ENCODE results near the gene RPH3AL. TPM values are rescaled to one million over a fixed set of nuclear protein-coding genes. Genes with fewer than 3 reads are reported as not detected.
"Not testable (repeated sequence)": the region's sequence is repeated elsewhere in the genome, so short reads cannot be mapped to it uniquely, and the experiment has no call there.

Gene RPH3AL
- total and polyA plus RNA-seq, 10 donors: 4.8 to 182 (median 49.1) TPM

- peak overlapping the region in 1 of 8 donors; percentile 34 for H3K27ac ChIP-seq
- peak; percentile 42 for DNase-seq
- WGBS, 5 donors: 87 to 93% (median 89%) methylated on average over 6 of the region's 6 CpGs
- H3K4me1 ChIP-seq: peaks cover 0 to 20% (median 8%) of the 10 kb centered on the region in 6 donors
- H3K4me3 ChIP-seq: no peak overlapping the region
- intact Hi-C loops (cut with DNase I; ENCODE audit: low total_unique reads): no loop called here
- no peak for TF ChIP-seq POLR2A (IDR thresholded peaks at IDR 0.05)
- TF ChIP-seq CTCF (IDR thresholded peaks at IDR 0.05 in 8 of 11, conservative IDR thresholded peaks at IDR 0.05 in 3 of 11): no peak
- TF ChIP-seq POLR2AphosphoS5 (IDR thresholded peaks at IDR 0.05): peak in 1 of 3 donors; percentile 10
- H3K9me3 ChIP-seq: peaks cover 0 to 11% (median 0%) of the 10 kb centered on the region in 8 donors
- H3K27me3 ChIP-seq (replicated peaks in 1 of 7): peaks cover 0 to 6% (median 0%) of the 10 kb centered on the region in 7 donors
- peaks cover 0 to 7% (median 0%) of the 10 kb centered on the region in 6 donors for H3K36me3 ChIP-seq
These were observed 146.8 kb downstream of the RPH3AL start for GRCh38 chr17:205817-206216.

GRCh38 chr17:205148-205669 is 147.4 kb downstream of the RPH3AL start:
- Histone ChIP-seq H3K9me3 (peaks cover 0 to 11% (median 0%) of the 10 kb centered on the region in 8 donors), H3K36me3 (peaks cover 0 to under 1% (median 0%) of the 10 kb centered on the region in 6 donors), H3K27ac (peak overlapping the region in 6 of 8 donors; percentile 6 to 60 (median 32)), H3K4me3 (no peak overlapping the region), H3K27me3 (replicated peaks in 1 of 7) (peaks cover 0 to 11% (median 0%) of the 10 kb centered on the region in 7 donors), H3K4me1 (peaks cover 0 to 26% (median 11%) of the 10 kb centered on the region in 6 donors)
- intact Hi-C loops (cut with DNase I; ENCODE audit: low total_unique reads): no loop called here
- TF ChIP-seq POLR2AphosphoS5 (IDR thresholded peaks at IDR 0.05) (peak; percentile 37 to 72 (median 56)), CTCF (IDR thresholded peaks at IDR 0.05 in 8 of 11, conservative IDR thresholded peaks at IDR 0.05 in 3 of 11) (no peak)
- DNase-seq: peak; percentile 67
- 33 to 57% (median 49%) methylated on average over 9 to 10 of the region's 10 CpGs for WGBS, 5 donors

GRCh38 chr17:204427-205147 is 148.0 kb downstream of the RPH3AL start:
- no peak overlapping the region for H3K4me3 ChIP-seq
- TF ChIP-seq POLR2AphosphoS5 (IDR thresholded peaks at IDR 0.05) (peak in 1 of 3 donors; percentile 18), CTCF (IDR thresholded peaks at IDR 0.05 in 8 of 11, conservative IDR thresholded peaks at IDR 0.05 in 3 of 11) (no peak), POLR2A (IDR thresholded peaks at IDR 0.05) (no peak)
- peaks cover 0 to 32% (median 14%) of the 10 kb centered on the region in 6 donors for H3K4me1 ChIP-seq
- peak overlapping the region in 6 of 8 donors; percentile 6 to 60 (median 32) for H3K27ac ChIP-seq
- 47 to 65% (median 56%) methylated on average over 11 of the region's 11 CpGs for WGBS, 5 donors
- peaks cover 0 to 15% (median 0%) of the 10 kb centered on the region in 7 donors for H3K27me3 ChIP-seq (replicated peaks in 1 of 7)
- intact Hi-C loops (cut with DNase I; ENCODE audit: low total_unique reads): no loop called here
- peak; percentile 51 for DNase-seq
- H3K36me3 ChIP-seq: no peaks in the 10 kb centered on the region
- H3K9me3 ChIP-seq: peaks cover 0 to 11% (median 0%) of the 10 kb centered on the region in 8 donors

GRCh38 chr17:202501-202951 is 150.1 kb downstream of the RPH3AL start:
- WGBS, 5 donors: 81 to 95% (median 84%) methylated on average over 11 to 23 of the region's 23 CpGs
- Histone ChIP-seq H3K27ac (no peak overlapping the region), H3K9me3 (peaks cover 0 to 11% (median 0%) of the 10 kb centered on the region in 8 donors), H3K27me3 (replicated peaks in 1 of 7) (peaks cover 0 to 24% (median 0%) of the 10 kb centered on the region in 7 donors), H3K4me3 (no peak overlapping the region), H3K4me1 (peaks cover 0 to 49% (median 19%) of the 10 kb centered on the region in 6 donors), H3K36me3 (no peaks in the 10 kb centered on the region)
- peak; percentile 64 for DNase-seq
- intact Hi-C loops (cut with DNase I; ENCODE audit: low total_unique reads): no loop called here
- peak in 1 of 3 donors; percentile 42 for TF ChIP-seq POLR2AphosphoS5 (IDR thresholded peaks at IDR 0.05)
- TF ChIP-seq CTCF (IDR thresholded peaks at IDR 0.05 in 8 of 11, conservative IDR thresholded peaks at IDR 0.05 in 3 of 11): no peak

- H3K27ac ChIP-seq; intact Hi-C loops (cut with DNase I; ENCODE audit: low total_unique reads); H3K36me3 ChIP-seq; H3K9me3 ChIP-seq; H3K4me3 ChIP-seq: not testable (repeated sequence)
- 61 to 76% (median 70%) methylated on average over 5 to 10 of the region's 13 CpGs for WGBS, 5 donors
- peak; percentile 51 for DNase-seq
- Histone ChIP-seq H3K4me1 (peaks cover 0 to 49% (median 19%) of the 10 kb centered on the region in 6 donors), H3K27me3 (replicated peaks in 1 of 7) (peaks cover 0 to 25% (median 0%) of the 10 kb centered on the region in 7 donors)
These were observed 150.9 kb downstream of the RPH3AL start for GRCh38 chr17:201736-202135.

GRCh38 chr17:201257-201656 is 151.3 kb downstream of the RPH3AL start:
- H3K4me3 ChIP-seq; intact Hi-C loops (cut with DNase I; ENCODE audit: low total_unique reads); H3K9me3 ChIP-seq; H3K36me3 ChIP-seq; DNase-seq: not testable (repeated sequence)
- peaks cover 0 to 49% (median 19%) of the 10 kb centered on the region in 6 donors for H3K4me1 ChIP-seq
- H3K27me3 ChIP-seq (replicated peaks in 1 of 7): peaks cover 0 to 25% (median 0%) of the 10 kb centered on the region in 7 donors
- peak overlapping the region in 3 of 8 donors; percentile 62 to 75 (median 69) for H3K27ac ChIP-seq
- 87 to 94% (median 91%) methylated on average over 13 to 16 of the region's 16 CpGs; no CpG with 5 or more reads in 1 of the 5 donors for WGBS, 5 donors
